ENCODE measurements around the gene GOLGA1.

- TF ChIP-seq CTCF (optimal IDR thresholded peaks at IDR 0.05 in 1 of 3, IDR thresholded peaks at IDR 0.05 in 1 of 3, conservative IDR thresholded peaks at IDR 0.05 in 1 of 3; ENCODE audit: extremely low read depth in 1 of 3, insufficient read depth in 2 of 3, low read length in 3 of 3) (no peak), EZH2 (IDR thresholded peaks at IDR 0.05; ENCODE audit: low read length) (no peak)
These were observed 62.4 kb downstream of the GOLGA1 start for GRCh38 chr9:124878518-124878917.
